Liver (tissue), 3 donors: ENCODE results near the gene SLX4IP.

ENCODE experiments used
- RAD21 ChIP-seq, 2 donors: IDR thresholded peaks; 2 replicates each; pipeline ENCODE4 v1.6.1; 2016; ENCODE audit warnings: antibody characterized with exemption in 2 of 2, mild to moderate bottlenecking in 2 of 2
- SP1 ChIP-seq: IDR thresholded peaks from 2 replicates; pipeline ENCODE4 v1.6.1; 2018; ENCODE audit warnings: antibody characterized with exemption, mild to moderate bottlenecking
- YY1 ChIP-seq: IDR thresholded peaks from 2 replicates; pipeline ENCODE4 v1.6.1; 2016; ENCODE audit warnings: antibody characterized with exemption, mild to moderate bottlenecking
- TF ChIP-seq, protein P1 (sequence below): fragments of 150-350 bp; IDR thresholded peaks from 2 replicates; pipeline ENCODE4 v1.5.1; 2017; ENCODE audit warnings: improper control_type of control experiment, low read depth, low read length; ENCODE audit not compliant: missing input control
- TF ChIP-seq, protein P2 (sequence below): IDR thresholded peaks from 2 replicates; pipeline ENCODE4 v1.6.1; 2016; ENCODE audit warnings: antibody characterized with exemption
- TF ChIP-seq, protein P3 (sequence below): IDR thresholded peaks from 2 replicates; pipeline ENCODE4 v1.6.1; 2016; ENCODE audit warnings: antibody characterized with exemption, mild to moderate bottlenecking
- donor health status: healthy.
- donor health status: healthy.

DNA sequence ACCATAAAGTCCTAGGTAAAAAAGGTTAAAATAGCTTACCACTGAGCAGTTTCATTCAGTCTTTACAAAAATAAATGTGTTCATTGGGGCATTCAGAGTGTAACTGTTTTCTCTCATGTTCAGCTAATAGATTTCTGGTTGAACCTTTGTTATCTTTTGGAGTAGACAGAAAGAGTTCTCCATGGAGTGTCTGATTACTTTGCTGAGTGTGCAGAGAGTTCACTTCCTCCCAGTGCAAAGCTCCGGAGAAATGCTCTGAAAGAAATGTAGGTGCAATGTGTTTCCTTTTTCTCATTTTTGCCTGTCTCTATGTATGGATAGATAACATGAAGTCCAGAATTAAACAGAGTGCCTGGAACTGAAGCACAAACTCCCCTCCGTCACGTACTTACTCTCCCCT lies 186.0 kb downstream of the SLX4IP start:
- TF ChIP-seq, protein P1, sequence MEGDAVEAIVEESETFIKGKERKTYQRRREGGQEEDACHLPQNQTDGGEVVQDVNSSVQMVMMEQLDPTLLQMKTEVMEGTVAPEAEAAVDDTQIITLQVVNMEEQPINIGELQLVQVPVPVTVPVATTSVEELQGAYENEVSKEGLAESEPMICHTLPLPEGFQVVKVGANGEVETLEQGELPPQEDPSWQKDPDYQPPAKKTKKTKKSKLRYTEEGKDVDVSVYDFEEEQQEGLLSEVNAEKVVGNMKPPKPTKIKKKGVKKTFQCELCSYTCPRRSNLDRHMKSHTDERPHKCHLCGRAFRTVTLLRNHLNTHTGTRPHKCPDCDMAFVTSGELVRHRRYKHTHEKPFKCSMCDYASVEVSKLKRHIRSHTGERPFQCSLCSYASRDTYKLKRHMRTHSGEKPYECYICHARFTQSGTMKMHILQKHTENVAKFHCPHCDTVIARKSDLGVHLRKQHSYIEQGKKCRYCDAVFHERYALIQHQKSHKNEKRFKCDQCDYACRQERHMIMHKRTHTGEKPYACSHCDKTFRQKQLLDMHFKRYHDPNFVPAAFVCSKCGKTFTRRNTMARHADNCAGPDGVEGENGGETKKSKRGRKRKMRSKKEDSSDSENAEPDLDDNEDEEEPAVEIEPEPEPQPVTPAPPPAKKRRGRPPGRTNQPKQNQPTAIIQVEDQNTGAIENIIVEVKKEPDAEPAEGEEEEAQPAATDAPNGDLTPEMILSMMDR: no peak
- TF ChIP-seq, protein P2, sequence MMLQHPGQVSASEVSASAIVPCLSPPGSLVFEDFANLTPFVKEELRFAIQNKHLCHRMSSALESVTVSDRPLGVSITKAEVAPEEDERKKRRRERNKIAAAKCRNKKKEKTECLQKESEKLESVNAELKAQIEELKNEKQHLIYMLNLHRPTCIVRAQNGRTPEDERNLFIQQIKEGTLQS: no peak
- no peak for TF ChIP-seq RAD21 (IDR thresholded peaks at IDR 0.05)
- TF ChIP-seq, protein P3, sequence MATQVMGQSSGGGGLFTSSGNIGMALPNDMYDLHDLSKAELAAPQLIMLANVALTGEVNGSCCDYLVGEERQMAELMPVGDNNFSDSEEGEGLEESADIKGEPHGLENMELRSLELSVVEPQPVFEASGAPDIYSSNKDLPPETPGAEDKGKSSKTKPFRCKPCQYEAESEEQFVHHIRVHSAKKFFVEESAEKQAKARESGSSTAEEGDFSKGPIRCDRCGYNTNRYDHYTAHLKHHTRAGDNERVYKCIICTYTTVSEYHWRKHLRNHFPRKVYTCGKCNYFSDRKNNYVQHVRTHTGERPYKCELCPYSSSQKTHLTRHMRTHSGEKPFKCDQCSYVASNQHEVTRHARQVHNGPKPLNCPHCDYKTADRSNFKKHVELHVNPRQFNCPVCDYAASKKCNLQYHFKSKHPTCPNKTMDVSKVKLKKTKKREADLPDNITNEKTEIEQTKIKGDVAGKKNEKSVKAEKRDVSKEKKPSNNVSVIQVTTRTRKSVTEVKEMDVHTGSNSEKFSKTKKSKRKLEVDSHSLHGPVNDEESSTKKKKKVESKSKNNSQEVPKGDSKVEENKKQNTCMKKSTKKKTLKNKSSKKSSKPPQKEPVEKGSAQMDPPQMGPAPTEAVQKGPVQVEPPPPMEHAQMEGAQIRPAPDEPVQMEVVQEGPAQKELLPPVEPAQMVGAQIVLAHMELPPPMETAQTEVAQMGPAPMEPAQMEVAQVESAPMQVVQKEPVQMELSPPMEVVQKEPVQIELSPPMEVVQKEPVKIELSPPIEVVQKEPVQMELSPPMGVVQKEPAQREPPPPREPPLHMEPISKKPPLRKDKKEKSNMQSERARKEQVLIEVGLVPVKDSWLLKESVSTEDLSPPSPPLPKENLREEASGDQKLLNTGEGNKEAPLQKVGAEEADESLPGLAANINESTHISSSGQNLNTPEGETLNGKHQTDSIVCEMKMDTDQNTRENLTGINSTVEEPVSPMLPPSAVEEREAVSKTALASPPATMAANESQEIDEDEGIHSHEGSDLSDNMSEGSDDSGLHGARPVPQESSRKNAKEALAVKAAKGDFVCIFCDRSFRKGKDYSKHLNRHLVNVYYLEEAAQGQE: no peak
- no peak for TF ChIP-seq SP1
- no peak for TF ChIP-seq YY1
